Measurements from ENCODE around the gene SEMA5A. TPM values are rescaled to one million over a fixed set of nuclear protein-coding genes. Genes with fewer than 3 reads are reported as not detected.
A peak's percentile ranks its signal among the peaks of the same experiment; 100 is the strongest.

SEMA5A gene
- polyA plus RNA-seq, 1 donor, result 27.5 TPM

GRCh38 chr5:9318031-9318430 is 227.8 kb downstream of the SEMA5A start:
- DNase-seq, result no peak

- no peak for DNase-seq
Measured at GRCh38 chr5:9316733-9317132, 229.1 kb downstream of the SEMA5A start.

GRCh38 chr5:9316041-9316440 is 229.8 kb downstream of the SEMA5A start:
- DNase-seq, result no peak

GRCh38 chr5:9314558-9314957 is 231.3 kb downstream of the SEMA5A start:
- DNase-seq, result no peak

GRCh38 chr5:9313751-9314150 is 232.1 kb downstream of the SEMA5A start:
- no peak for DNase-seq

GRCh38 chr5:9307150-9307549 is 238.7 kb downstream of the SEMA5A start:
- DNase-seq, result no peak

GRCh38 chr5:9302218-9302617 is 243.7 kb downstream of the SEMA5A start:
- DNase-seq, result no peak

- no peak for DNase-seq
Measured at GRCh38 chr5:9301200-9301599, 244.7 kb downstream of the SEMA5A start.

GRCh38 chr5:9297134-9297533 is 248.7 kb downstream of the SEMA5A start:
- DNase-seq, result no peak

GRCh38 chr5:9295466-9295801 is 250.4 kb downstream of the SEMA5A start:
- no peak for DNase-seq

- no peak for DNase-seq
Measured at GRCh38 chr5:9294793-9295465, 250.9 kb downstream of the SEMA5A start.

GRCh38 chr5:9288234-9288633 is 257.6 kb downstream of the SEMA5A start:
- DNase-seq, result no peak

- DNase-seq, result peak; percentile 15
Measured at GRCh38 chr5:9284781-9285307, 261.0 kb downstream of the SEMA5A start.

- DNase-seq, result no peak
Measured at GRCh38 chr5:9284272-9284671, 261.6 kb downstream of the SEMA5A start.

- DNase-seq, result no peak
Measured at GRCh38 chr5:9283473-9283872, 262.4 kb downstream of the SEMA5A start.

GRCh38 chr5:9283021-9283420 is 262.9 kb downstream of the SEMA5A start:
- no peak for DNase-seq

- no peak for DNase-seq
Measured at GRCh38 chr5:9282211-9282610, 263.7 kb downstream of the SEMA5A start.

GRCh38 chr5:9279774-9280173 is 266.1 kb downstream of the SEMA5A start:
- no peak for DNase-seq

- no peak for DNase-seq
Measured at GRCh38 chr5:9278921-9279603, 266.8 kb downstream of the SEMA5A start.

GRCh38 chr5:9269014-9269413 is 276.9 kb downstream of the SEMA5A start:
- no peak for DNase-seq

GRCh38 chr5:9268226-9268625 is 277.6 kb downstream of the SEMA5A start:
- DNase-seq, result no peak

GRCh38 chr5:9265441-9266287 is 280.2 kb downstream of the SEMA5A start:
- DNase-seq, result no peak

GRCh38 chr5:9264301-9264700 is 281.6 kb downstream of the SEMA5A start:
- no peak for DNase-seq

Measured in hindlimb muscle (tissue), 1 donor.